ENCODE results near the gene LMCD1.

DNA sequence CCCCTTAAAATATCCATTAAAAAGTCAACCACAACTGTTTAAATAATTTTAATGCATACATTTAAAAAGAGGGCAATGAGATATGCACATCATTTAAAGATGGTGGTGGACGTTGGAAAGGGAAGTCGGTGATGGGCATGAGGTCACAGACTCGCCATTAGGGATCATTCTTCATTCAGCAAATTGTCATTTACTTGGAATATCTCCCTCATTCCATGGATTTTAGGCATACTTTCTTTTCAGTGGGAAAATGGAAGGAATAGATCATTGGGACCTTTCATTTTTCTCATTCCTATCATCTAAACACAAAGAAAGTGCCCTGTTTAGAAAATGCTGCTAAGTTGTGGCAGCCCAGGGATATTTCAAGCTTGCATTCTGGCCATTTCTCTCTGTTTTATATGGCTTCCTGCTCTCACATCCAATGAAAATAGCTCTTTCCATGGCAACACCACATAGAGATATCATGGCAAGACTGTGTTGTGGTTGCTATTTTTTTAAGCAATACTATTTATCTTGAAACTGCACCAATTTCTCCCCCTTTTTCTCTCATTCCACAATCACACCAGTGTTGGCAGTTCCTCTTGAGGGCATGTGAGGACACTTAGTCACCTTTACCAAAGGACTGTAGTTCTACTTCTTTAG is 40.7 kb upstream of the LMCD1 start:
- no peak for TF ChIP-seq POLR2A (IDR thresholded peaks at IDR 0.05)
- TF ChIP-seq, protein P1, sequence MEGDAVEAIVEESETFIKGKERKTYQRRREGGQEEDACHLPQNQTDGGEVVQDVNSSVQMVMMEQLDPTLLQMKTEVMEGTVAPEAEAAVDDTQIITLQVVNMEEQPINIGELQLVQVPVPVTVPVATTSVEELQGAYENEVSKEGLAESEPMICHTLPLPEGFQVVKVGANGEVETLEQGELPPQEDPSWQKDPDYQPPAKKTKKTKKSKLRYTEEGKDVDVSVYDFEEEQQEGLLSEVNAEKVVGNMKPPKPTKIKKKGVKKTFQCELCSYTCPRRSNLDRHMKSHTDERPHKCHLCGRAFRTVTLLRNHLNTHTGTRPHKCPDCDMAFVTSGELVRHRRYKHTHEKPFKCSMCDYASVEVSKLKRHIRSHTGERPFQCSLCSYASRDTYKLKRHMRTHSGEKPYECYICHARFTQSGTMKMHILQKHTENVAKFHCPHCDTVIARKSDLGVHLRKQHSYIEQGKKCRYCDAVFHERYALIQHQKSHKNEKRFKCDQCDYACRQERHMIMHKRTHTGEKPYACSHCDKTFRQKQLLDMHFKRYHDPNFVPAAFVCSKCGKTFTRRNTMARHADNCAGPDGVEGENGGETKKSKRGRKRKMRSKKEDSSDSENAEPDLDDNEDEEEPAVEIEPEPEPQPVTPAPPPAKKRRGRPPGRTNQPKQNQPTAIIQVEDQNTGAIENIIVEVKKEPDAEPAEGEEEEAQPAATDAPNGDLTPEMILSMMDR (IDR thresholded peaks at IDR 0.05): no peak
- no peak for TF ChIP-seq EP300 (IDR thresholded peaks at IDR 0.05)

All from sigmoid colon (tissue), 4 donors.